GM21515 (cell line): ENCODE results near the gene PTCD2.
"Not testable (repeated sequence)": the region's sequence is repeated elsewhere in the genome, so short reads cannot be mapped to it uniquely, and the experiment has no call there.

ENCODE experiments used
- ATAC-seq: cut with Tn5 transposase; IDR thresholded peaks from one replicate; pipeline ENCODE4 v1.9.1; 2021; ENCODE audit not compliant: unreplicated experiment

Gene PTCD2

GRCh38 chr5:72377910-72378638 lies 57.9 kb downstream of the PTCD2 start:
- ATAC-seq = no peak

GRCh38 chr5:72378639-72379289 lies 58.6 kb downstream of the PTCD2 start:
- ATAC-seq = no peak

- ATAC-seq = no peak
Observed at GRCh38 chr5:72379936-72380335, 59.8 kb downstream of the PTCD2 start.

GRCh38 chr5:72380492-72381274 lies 60.5 kb downstream of the PTCD2 start:
- no peak for ATAC-seq

- no peak for ATAC-seq
Observed at GRCh38 chr5:72383280-72383679, 63.1 kb downstream of the PTCD2 start.

GRCh38 chr5:72383726-72384125 lies 63.6 kb downstream of the PTCD2 start:
- ATAC-seq = no peak

- no peak for ATAC-seq
Observed at GRCh38 chr5:72386639-72387038, 66.5 kb downstream of the PTCD2 start.

- ATAC-seq = no peak
Observed at GRCh38 chr5:72387985-72388384, 67.8 kb downstream of the PTCD2 start.

GRCh38 chr5:72388646-72389045 lies 68.5 kb downstream of the PTCD2 start:
- ATAC-seq = no peak

GRCh38 chr5:72390836-72391235 lies 70.7 kb downstream of the PTCD2 start:
- ATAC-seq = no peak

- no peak for ATAC-seq
Observed at GRCh38 chr5:72392326-72392733, 72.2 kb downstream of the PTCD2 start.

- no peak for ATAC-seq
Observed at GRCh38 chr5:72393052-72393451, 72.9 kb downstream of the PTCD2 start.

- ATAC-seq = no peak
Observed at GRCh38 chr5:72394688-72395087, 74.5 kb downstream of the PTCD2 start.

- ATAC-seq = no peak
Observed at GRCh38 chr5:72397836-72398235, 77.7 kb downstream of the PTCD2 start.

GRCh38 chr5:72400950-72401349 lies 80.8 kb downstream of the PTCD2 start:
- no peak for ATAC-seq

GRCh38 chr5:72402381-72402890 lies 82.3 kb downstream of the PTCD2 start:
- ATAC-seq = no peak

- no peak for ATAC-seq
Observed at GRCh38 chr5:72402959-72403628, 82.9 kb downstream of the PTCD2 start.

GRCh38 chr5:72404771-72405170 lies 84.6 kb downstream of the PTCD2 start:
- ATAC-seq = not testable (repeated sequence)

- ATAC-seq = no peak
Observed at GRCh38 chr5:72407078-72407477, 86.9 kb downstream of the PTCD2 start.

- no peak for ATAC-seq
Observed at GRCh38 chr5:72407541-72407940, 87.4 kb downstream of the PTCD2 start.

GRCh38 chr5:72408127-72408526 lies 88.0 kb downstream of the PTCD2 start:
- ATAC-seq = no peak
